ENCODE measurements around the gene GALNT10.

Gene GALNT10

DNA sequence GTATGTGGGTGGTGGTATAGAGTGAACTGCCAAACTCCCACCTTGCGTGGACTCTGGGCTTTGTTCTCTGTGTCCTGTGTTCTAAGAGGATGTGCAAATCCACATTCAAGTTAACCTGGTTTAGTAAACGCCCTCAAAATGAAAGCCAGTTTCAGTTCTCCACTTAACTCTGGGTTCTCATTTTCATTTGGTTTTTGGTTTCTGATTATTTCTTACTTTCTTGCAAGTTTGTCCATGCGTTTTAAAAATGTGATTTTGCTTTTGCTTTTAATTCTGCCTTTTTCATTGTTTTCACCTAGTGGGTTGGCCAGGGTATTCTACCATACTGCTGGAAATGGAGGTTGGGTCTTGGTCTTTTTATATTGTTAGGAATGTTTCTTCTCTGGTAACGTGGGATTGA lies 38.2 kb downstream of the GALNT10 start:
- H3K4me3 ChIP-seq = no peak overlapping the region
- DNase-seq (ENCODE audit: low read depth, low spot score) = no peak

DNA sequence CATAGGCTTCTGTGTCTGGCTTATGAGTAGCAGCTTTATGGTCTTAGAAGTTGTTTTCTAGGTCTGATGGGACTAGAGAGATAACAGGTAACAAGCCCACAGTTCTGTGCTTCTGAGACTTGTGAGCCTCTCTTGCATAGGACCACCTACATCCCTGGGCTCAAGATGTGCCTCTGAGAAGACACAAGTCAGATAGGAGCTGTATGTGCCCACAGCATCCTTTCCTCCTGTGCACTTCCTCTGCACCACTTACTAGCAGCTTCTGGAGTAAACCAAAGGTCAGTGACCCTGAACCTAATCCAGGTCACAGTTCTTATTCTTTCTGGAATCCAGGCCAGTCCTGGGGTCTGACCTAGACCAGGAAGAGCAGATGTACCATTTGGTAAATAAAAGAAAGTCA lies 40.0 kb downstream of the GALNT10 start:
- Histone ChIP-seq H3K9me3 (ENCODE audit: low read depth, low read length) (peaks cover 9% of the 10 kb centered on the region; the same call in 1 of the 2 replicates), H3K9ac (ENCODE audit: insufficient read length) (no peak overlapping the region), H3K36me3 (ENCODE audit: insufficient read depth, low read length) (no peaks in the 10 kb centered on the region), H3K4me3 (no peak overlapping the region), H3K27ac (no peak overlapping the region)
- no peak for DNase-seq (ENCODE audit: low read depth, low spot score)
- TF ChIP-seq POLR2AphosphoS5 (IDR thresholded peaks at IDR 0.05; ENCODE audit: borderline replicate concordance, low read depth, low read length) (no peak), FOXP2 (optimal IDR thresholded peaks at IDR 0.05; ENCODE audit: control extremely low read depth, extremely low read length, insufficient read depth) (no peak), EZH2 (IDR thresholded peaks at IDR 0.05) (no peak)

More for the DNA sequence above, 38.2 kb downstream of the GALNT10 start:
- H3K27ac ChIP-seq = no peak overlapping the region
- TF ChIP-seq POLR2AphosphoS5 (IDR thresholded peaks at IDR 0.05; ENCODE audit: borderline replicate concordance, low read depth, low read length) = no peak
- no peak for TF ChIP-seq FOXP2 (optimal IDR thresholded peaks at IDR 0.05; ENCODE audit: control extremely low read depth, extremely low read length, insufficient read depth)
- no peak for TF ChIP-seq EZH2 (IDR thresholded peaks at IDR 0.05)
- no peak overlapping the region for H3K9ac ChIP-seq (ENCODE audit: insufficient read length)
- peaks cover 9% of the 10 kb centered on the region; the same call in 1 of the 2 replicates for H3K9me3 ChIP-seq (ENCODE audit: low read depth, low read length)
- no peaks in the 10 kb centered on the region for H3K36me3 ChIP-seq (ENCODE audit: insufficient read depth, low read length)

DNA sequence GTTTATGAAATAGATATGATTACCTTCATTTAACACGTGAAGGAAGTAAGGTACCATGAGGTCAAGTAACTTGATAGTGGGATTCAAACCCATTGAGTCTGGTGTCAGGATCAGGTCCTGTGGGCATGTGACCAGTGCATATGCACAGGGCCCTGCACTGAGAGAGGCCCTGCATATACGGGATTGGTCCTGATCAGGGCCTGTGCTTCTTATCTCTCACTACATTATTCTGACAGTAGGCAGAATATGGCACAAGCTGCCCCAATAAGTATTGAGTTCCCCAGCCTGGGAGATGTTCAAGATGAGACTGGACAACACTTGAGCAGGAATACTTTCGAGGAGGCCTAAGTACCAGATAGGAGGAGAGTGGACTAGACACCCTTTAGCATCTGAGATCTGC lies 44.0 kb downstream of the GALNT10 start:
- Histone ChIP-seq H3K9me3 (ENCODE audit: low read depth, low read length) (no peaks in the 10 kb centered on the region), H3K4me3 (no peak overlapping the region), H3K9ac (ENCODE audit: insufficient read length) (no peak overlapping the region), H3K27ac (no peak overlapping the region), H3K36me3 (ENCODE audit: insufficient read depth, low read length) (no peaks in the 10 kb centered on the region)
- DNase-seq (ENCODE audit: low read depth, low spot score) = no peak
- TF ChIP-seq EZH2 (IDR thresholded peaks at IDR 0.05) = no peak
- no peak for TF ChIP-seq FOXP2 (optimal IDR thresholded peaks at IDR 0.05; ENCODE audit: control extremely low read depth, extremely low read length, insufficient read depth)

DNA sequence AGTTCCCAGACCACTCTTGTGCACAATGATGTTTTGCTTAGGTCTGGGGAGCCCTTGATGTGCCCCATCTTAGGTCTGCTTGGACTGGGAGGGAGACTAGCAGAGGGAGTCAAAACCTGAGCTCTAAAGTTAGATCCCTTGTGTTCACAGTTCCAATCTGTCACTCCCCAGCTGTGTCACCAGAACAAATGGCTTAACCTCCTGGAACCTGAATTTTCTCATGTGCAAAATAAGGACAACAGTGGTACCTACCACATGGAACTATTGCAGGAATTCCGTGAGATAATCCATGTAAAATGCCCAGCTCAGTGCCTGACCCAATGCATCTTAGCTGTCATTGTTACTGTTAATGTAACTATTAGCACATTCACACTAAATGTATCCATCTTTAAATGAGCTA lies 45.5 kb downstream of the GALNT10 start:
- no peaks in the 10 kb centered on the region for H3K9me3 ChIP-seq (ENCODE audit: low read depth, low read length)
- no peak for DNase-seq (ENCODE audit: low read depth, low spot score)

DNA sequence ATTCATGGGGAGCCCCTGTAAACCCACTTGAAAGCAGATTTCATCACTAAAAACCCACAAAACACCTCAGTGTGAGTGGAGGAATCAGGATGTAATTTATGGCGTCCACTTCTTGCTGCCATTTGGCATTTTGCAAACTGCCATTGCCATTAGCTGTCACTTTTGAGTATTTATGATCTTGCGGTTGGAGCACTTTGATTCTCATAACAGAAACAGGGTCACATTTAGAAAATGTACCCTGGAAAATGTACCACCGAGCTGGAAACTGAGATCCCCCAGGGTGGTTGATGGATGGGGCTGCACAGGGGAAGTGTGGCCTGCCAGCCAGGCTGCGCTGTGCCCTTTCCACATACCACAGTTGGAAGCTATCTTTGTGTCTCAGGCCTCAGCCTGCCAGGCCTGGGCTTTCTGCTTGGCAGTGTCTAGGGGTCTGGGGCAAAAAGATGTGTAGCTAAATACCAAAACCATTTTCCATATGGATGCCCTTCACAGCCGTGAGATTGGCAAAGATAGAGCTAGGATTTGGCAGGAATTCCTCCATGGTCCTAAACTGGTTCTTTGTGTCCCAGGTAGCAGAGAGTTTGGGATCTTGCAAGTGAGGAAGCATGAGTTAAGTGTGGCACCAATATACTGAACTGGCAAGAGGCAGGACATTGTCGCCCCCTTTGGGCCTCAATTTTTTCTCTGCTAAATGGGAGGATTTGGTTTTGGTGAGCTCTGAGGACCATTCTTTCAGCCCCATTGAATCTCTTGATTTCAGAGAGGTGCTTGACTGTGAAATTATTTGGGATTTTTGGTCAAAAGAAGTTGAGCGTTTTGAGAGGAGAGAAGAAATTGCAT lies 46.2 kb downstream of the GALNT10 start:
- no peak overlapping the region for H3K27ac ChIP-seq
- H3K9me3 ChIP-seq (ENCODE audit: low read depth, low read length) = no peaks in the 10 kb centered on the region
- H3K4me3 ChIP-seq = no peak overlapping the region
- no peak for DNase-seq (ENCODE audit: low read depth, low spot score)
- H3K9ac ChIP-seq (ENCODE audit: insufficient read length) = no peak overlapping the region
- H3K36me3 ChIP-seq (ENCODE audit: insufficient read depth, low read length) = no peaks in the 10 kb centered on the region
- TF ChIP-seq POLR2AphosphoS5 (IDR thresholded peaks at IDR 0.05; ENCODE audit: borderline replicate concordance, low read depth, low read length) (no peak), EZH2 (IDR thresholded peaks at IDR 0.05) (no peak)

More for the DNA sequence above, 45.5 kb downstream of the GALNT10 start:
- no peak overlapping the region for H3K4me3 ChIP-seq
- no peak for TF ChIP-seq EZH2 (IDR thresholded peaks at IDR 0.05)
- no peak for TF ChIP-seq FOXP2 (optimal IDR thresholded peaks at IDR 0.05; ENCODE audit: control extremely low read depth, extremely low read length, insufficient read depth)
- TF ChIP-seq POLR2AphosphoS5 (IDR thresholded peaks at IDR 0.05; ENCODE audit: borderline replicate concordance, low read depth, low read length) = no peak
- no peak overlapping the region for H3K27ac ChIP-seq
- H3K36me3 ChIP-seq (ENCODE audit: insufficient read depth, low read length) = no peaks in the 10 kb centered on the region
- no peak overlapping the region for H3K9ac ChIP-seq (ENCODE audit: insufficient read length)

DNA sequence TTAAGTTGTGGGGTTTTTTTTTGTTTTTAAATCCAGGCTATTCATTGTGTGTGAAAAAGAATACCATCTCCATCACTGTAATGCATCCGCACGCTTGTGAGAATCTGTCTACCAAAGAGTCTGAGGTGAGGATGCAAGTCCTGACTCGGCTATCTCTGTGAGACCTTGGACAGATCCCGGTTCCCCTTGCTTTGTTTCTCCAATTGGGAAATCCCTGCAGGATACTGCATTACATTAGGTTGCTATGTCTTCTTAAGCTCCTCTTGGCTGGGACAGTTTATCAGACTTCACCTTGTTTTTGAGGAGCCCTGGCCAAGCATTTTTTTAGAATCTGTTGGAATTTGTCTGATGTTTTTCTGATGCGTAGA lies 46.8 kb downstream of the GALNT10 start:
- no peak for DNase-seq (ENCODE audit: low read depth, low spot score)

DNA sequence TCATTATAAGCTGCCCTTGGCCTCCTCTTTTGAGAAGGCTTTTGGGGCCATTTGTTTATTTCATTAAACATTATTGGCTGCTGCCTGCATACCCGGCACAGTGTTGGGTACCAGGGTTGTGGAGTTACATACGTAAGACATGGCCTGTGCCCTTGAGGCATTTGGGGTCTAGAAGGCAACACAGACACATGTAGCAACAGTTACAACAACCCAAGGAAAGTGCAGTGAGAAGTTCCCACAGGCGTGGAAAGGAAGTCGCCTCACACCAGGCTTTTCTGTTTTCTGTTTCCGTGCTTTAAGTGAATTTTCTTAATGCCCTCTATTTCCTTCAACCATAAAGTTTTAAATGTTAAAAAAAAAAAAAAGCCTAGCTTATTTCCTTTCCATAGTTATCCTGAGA lies 47.4 kb downstream of the GALNT10 start:
- H3K27ac ChIP-seq = no peak overlapping the region
- DNase-seq (ENCODE audit: low read depth, low spot score) = no peak
- H3K9me3 ChIP-seq (ENCODE audit: low read depth, low read length) = no peaks in the 10 kb centered on the region
- TF ChIP-seq EZH2 (IDR thresholded peaks at IDR 0.05) (no peak), POLR2AphosphoS5 (IDR thresholded peaks at IDR 0.05; ENCODE audit: borderline replicate concordance, low read depth, low read length) (no peak), FOXP2 (optimal IDR thresholded peaks at IDR 0.05; ENCODE audit: control extremely low read depth, extremely low read length, insufficient read depth) (no peak)
- H3K9ac ChIP-seq (ENCODE audit: insufficient read length) = no peak overlapping the region
- no peak overlapping the region for H3K4me3 ChIP-seq
- H3K36me3 ChIP-seq (ENCODE audit: insufficient read depth, low read length) = no peaks in the 10 kb centered on the region

More for the DNA sequence above, 46.8 kb downstream of the GALNT10 start:
- no peak overlapping the region for H3K9ac ChIP-seq (ENCODE audit: insufficient read length)
- H3K4me3 ChIP-seq = no peak overlapping the region
- no peaks in the 10 kb centered on the region for H3K36me3 ChIP-seq (ENCODE audit: insufficient read depth, low read length)
- H3K27ac ChIP-seq = no peak overlapping the region
- TF ChIP-seq POLR2AphosphoS5 (IDR thresholded peaks at IDR 0.05; ENCODE audit: borderline replicate concordance, low read depth, low read length) (no peak), FOXP2 (optimal IDR thresholded peaks at IDR 0.05; ENCODE audit: control extremely low read depth, extremely low read length, insufficient read depth) (no peak), EZH2 (IDR thresholded peaks at IDR 0.05) (no peak)
- H3K9me3 ChIP-seq (ENCODE audit: low read depth, low read length) = no peaks in the 10 kb centered on the region

DNA sequence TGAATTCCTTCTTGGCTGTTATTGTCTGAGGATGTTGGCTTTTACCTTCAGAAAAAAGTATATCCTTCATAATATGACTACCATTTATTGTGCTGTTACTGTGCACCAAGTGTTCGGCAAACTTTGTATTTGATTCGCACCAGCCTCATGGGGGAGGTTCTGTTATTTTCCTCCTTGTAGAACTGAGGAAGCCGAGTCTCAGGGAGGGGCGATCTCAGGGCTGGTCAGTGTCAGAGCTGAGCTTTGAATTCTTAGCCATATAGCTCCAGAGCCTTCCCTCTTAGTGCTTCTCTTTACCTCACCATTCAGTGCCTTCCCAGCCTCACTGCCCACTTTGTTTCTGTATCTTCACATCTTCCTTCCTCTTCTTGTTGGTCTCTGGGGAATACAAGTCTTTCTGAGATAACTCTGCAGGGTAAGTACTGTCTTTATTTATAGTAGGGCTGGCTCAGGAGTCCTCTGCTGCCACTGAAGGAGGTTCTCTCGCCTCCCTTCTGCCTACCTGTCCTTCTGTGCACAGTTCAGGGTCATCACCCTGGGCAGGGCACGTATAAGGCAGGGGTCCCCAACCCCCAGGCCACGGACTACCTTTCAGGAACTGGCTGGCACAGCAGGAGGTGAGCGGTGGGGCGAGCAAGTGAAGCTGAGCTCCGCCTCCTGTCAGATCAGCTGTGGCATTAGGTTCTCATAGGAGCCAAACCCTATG lies 48.4 kb downstream of the GALNT10 start:
- TF ChIP-seq POLR2AphosphoS5 (IDR thresholded peaks at IDR 0.05; ENCODE audit: borderline replicate concordance, low read depth, low read length) (no peak), FOXP2 (optimal IDR thresholded peaks at IDR 0.05; ENCODE audit: control extremely low read depth, extremely low read length, insufficient read depth) (no peak), EZH2 (IDR thresholded peaks at IDR 0.05) (no peak)
- H3K9ac ChIP-seq (ENCODE audit: insufficient read length) = peak overlapping the region; percentile 9
- H3K4me3 ChIP-seq = no peak overlapping the region
- H3K36me3 ChIP-seq (ENCODE audit: insufficient read depth, low read length) = no peaks in the 10 kb centered on the region
- H3K27ac ChIP-seq = no peak overlapping the region
- DNase-seq (ENCODE audit: low read depth, low spot score) = no peak
- no peaks in the 10 kb centered on the region for H3K9me3 ChIP-seq (ENCODE audit: low read depth, low read length)

All from SK-N-MC (cell line).